ENCODE results near the gene IP6K2.
"Not testable (repeated sequence)": the region's sequence is repeated elsewhere in the genome, so short reads cannot be mapped to it uniquely, and the experiment has no call there.

The IP6K2 gene, protein sequence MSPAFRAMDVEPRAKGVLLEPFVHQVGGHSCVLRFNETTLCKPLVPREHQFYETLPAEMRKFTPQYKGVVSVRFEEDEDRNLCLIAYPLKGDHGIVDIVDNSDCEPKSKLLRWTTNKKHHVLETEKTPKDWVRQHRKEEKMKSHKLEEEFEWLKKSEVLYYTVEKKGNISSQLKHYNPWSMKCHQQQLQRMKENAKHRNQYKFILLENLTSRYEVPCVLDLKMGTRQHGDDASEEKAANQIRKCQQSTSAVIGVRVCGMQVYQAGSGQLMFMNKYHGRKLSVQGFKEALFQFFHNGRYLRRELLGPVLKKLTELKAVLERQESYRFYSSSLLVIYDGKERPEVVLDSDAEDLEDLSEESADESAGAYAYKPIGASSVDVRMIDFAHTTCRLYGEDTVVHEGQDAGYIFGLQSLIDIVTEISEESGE

DNA sequence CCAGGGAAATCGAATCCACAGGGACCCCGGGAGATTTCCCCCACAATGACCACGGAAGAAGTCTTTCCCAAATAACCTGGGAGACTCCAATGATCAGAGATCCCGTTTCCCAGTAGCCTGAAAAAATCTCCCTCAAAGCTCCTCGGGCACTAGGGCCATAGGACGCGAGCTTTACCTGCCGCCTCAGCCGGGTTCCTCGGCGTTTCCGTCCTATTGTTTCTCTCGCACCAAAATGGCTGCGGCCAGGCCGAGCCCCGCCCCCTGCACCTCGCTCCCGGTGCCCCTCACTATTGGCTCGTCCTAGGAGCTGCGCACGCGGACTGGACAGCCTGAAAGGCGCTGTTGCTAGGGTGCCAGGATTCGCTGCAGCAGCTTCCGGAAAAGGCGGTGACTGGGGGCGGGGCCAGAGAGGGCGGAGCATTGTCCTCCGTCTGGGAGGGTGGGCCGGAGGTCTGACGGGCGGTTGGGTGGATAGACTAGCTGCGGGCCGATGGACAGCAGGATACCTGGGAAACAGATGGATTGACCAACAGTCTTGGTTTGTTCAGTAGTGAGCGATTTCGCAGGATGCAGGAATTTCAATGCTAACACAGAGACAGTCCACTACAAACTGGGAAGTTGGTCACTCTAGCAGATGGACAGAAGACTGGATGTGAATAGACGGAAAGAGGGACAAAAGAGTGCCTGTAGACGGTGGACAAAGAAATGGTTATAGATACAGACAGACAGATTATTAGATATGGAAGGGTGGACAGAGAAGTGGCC is at the start of gene IP6K2:
Gene IP6K2 (minus strand): TSS at position 240 of the 765 bp plus-strand sequence. CDS start 21,930 bp downstream, outside the sequence.
- in situ Hi-C loops (cut with HindIII; ENCODE audit: low pct_ligation_motif_present, low pct_unique_long_range_greater_than_20kb, low sequenced_read_pairs) = no loop called here

DNA sequence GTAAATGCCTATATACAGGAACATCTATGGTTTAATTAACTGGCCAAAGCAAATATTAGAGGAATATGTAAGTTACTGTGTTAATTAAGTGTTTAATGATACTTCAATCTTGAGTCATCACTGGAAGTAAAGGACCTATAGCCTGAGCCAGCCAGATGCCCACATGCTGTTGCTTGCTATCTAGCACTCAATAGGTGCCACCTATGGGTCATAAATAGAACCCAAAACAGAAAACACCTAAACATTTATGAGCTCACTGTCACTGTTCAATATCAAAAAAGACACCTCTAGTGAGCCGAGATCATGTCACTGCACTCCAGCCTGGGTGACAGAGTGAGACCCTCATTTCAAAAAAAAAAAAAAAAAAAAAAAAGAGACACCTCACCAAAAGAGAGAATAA is 48.4 kb upstream of the IP6K2 start:
- DNase-seq = peak; percentile 18
- in situ Hi-C loops (cut with HindIII; ENCODE audit: low pct_ligation_motif_present, low pct_unique_long_range_greater_than_20kb, low sequenced_read_pairs) = no loop called here

More for the DNA sequence above, at the start of gene IP6K2:
- peak; percentile 96 for DNase-seq

DNA sequence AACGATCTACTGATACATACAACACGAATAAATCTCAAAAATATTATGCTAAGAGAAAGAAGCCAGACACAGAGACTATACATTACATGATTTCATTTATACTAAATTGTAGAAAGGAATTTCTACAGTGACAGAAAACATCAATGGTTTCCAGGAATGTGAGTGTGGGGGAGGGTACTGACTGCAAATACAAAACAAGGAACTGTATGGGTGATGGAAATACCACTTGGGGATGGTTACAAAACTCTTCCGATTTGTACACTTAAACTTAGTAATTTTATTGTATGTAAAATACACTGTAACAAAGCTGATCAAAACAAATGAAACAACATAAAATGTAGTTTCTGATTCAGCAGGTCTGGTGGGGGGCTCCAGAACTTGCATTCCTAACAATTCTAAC is 45.8 kb upstream of the IP6K2 start:
- DNase-seq = no peak
- in situ Hi-C loops (cut with HindIII; ENCODE audit: low pct_ligation_motif_present, low pct_unique_long_range_greater_than_20kb, low sequenced_read_pairs) = no loop called here

DNA sequence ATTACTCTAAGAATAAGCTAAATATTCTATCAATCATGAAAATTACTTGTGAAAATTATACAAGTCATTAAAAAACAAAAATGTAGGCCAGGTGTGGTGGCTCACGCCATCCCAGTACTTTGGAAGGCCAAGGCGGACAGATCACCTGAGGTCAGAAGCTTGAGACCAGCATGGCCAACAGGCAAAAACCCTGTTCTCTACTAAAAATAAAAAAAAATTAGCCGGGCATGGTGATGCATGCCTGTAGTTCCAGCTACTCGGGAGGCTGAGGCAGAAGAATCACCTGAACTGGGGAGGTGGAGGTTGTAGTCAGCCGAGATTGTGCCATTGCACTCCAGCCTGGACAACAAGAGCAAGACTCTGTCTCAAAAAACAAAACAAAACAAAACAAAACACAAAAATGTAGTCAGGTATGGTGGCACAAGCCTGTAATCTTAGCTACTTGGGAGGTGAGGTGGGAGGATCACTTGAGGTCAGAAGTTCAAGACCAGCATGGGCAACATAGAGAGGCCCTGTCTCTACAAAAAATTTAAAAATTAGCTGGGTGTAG is 43.0 kb upstream of the IP6K2 start:
- DNase-seq; in situ Hi-C loops (cut with HindIII; ENCODE audit: low pct_ligation_motif_present, low pct_unique_long_range_greater_than_20kb, low sequenced_read_pairs): not testable (repeated sequence)

DNA sequence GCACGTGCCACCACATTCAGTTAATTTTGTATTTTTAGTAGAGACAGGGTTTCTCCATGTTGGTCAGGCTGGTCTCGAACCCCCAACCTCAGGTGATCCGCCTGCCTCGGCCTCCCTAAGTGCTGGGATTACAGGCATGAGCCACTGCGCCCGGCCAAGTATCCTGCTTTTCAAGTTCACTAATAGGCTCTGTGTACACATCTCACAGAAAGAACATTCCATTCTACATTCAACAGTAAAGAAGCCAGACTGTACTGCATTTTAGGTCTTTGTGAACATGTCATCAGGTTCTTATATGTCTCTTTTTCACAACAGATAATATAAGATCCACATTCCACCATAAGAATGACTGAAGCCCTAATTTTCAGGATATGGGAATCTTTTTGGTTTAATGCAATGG is 42.5 kb upstream of the IP6K2 start:
- DNase-seq; in situ Hi-C loops (cut with HindIII; ENCODE audit: low pct_ligation_motif_present, low pct_unique_long_range_greater_than_20kb, low sequenced_read_pairs): not testable (repeated sequence)

DNA sequence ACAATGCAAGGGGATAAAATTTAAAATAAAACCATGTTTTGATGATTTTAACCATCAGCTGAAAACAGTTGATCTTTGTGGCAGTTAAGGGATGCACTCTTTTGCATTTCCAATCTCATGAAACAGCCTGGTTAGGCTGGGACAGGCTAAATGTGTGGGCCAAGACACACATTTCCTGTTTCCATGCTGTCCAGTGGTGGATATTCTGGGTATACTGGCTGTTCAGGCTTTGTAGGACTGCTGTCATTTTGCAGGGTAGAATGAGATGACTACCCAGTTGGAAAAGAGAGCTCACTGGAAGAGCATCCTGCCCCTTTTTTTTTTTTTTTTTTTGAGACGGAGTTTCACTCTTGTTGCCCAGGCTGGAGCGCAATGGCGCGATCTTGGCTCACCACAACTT is 42.0 kb upstream of the IP6K2 start:
- no peak for DNase-seq
- in situ Hi-C loops (cut with HindIII; ENCODE audit: low pct_ligation_motif_present, low pct_unique_long_range_greater_than_20kb, low sequenced_read_pairs) = no loop called here

DNA sequence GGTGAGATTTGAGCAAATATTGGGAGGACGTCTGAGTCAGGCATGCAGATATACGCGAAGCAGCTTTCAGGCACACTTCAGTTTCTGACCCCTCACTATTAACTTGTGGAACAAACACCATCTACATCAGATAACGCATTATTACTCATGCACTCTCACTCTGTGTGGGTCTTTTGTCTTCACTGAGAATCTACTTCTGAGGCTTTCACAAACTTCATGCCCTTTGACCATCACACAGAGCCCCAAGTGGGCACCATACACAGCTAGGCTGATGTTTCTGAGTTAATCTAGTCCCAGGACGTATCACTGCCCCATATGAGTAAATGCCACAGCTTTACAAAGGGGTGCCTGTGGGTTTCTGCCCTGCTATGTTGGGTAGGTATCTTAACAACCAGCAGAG is 39.6 kb upstream of the IP6K2 start:
- in situ Hi-C loops (cut with HindIII; ENCODE audit: low pct_ligation_motif_present, low pct_unique_long_range_greater_than_20kb, low sequenced_read_pairs) = no loop called here

DNA sequence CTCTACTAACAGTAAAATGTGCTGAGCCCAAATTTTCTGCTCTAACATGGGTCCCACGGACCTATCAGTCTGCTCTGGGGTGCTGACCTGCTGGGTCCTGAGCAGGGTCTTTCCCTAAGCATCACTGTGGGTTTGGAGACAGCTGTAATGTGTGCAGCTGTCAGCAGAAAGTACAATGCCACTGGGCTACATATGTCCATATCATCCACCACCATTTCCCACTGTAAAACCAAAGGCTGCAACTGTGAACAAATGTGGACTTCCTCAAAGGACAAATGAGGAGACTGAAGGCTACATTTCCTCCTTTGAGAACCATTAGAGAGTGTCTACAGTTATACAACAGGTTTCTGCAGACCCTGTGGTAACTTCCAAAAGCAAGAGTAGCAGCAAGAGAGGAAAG is 33.8 kb upstream of the IP6K2 start:
- DNase-seq = no peak
- in situ Hi-C loops (cut with HindIII; ENCODE audit: low pct_ligation_motif_present, low pct_unique_long_range_greater_than_20kb, low sequenced_read_pairs) = no loop called here

More for the DNA sequence above, 39.6 kb upstream of the IP6K2 start:
- no peak for DNase-seq

DNA sequence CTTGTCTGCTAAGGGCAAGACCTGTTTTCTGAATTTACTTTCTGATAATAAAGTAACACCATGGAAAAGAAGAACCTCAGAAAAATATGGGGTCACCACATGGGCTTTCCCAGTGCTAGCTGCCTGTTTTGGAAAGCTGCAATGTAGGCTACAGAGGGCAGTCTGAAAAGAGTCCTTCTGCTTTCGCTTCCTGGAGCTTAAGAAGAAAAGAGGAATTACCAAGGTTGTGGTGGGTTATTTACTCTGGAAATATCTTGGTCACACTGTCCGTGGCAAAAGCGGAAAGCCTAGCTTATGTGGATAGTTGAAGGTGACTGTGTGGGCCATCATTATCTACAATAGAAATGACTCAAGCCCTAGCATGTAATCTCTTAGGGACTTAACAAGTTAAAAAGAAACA is 31.7 kb upstream of the IP6K2 start:
- in situ Hi-C loops (cut with HindIII; ENCODE audit: low pct_ligation_motif_present, low pct_unique_long_range_greater_than_20kb, low sequenced_read_pairs) = no loop called here

DNA sequence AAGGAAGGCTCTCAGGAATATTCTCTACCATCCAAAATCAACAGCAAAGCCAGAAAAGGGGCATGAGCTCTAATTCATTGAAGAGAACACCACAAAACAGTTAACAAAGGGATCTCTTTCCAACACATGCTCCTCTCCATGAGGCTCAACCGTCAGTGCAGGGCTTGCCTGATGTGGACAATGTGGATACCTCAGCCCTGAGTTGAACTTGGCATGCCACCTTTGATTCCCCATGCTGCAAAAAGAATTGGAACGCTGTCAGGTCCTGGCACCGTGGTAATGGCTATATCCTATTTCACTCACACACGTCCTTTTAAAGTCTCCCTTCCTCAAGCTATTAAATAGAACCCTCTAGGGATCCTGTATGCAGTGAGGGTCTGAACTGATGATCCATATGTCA is 30.7 kb upstream of the IP6K2 start:
- DNase-seq = no peak
- in situ Hi-C loops (cut with HindIII; ENCODE audit: low pct_ligation_motif_present, low pct_unique_long_range_greater_than_20kb, low sequenced_read_pairs) = no loop called here

More for the DNA sequence above, 31.7 kb upstream of the IP6K2 start:
- no peak for DNase-seq

DNA sequence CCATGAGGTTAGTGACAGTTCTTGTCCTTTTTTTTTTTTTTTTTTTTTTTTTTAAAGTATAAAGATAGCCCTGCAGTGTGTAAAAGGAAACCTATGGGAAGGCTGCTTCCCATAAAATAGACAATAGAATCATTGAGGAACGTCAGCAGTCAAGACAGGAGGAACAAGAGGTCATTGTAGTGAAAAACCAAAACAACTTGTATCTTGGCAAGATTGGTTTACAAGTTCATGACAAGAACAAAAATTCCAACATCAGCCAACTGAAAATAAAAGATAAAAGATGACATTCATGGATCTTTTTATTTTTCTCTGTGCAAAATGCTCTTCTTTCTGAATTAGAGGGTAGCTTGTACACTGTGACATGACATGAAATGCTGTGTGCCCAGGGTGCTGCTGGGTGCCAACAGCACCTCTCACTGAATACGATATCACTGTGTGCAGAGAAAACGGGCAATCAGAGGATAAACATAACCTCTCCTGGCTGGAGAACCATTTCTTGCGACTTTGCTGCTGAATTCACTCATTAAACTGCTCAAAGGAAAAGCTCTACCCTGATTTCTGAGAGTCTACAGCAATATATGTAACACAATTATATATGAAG is 30.1 kb upstream of the IP6K2 start:
- in situ Hi-C loops (cut with HindIII; ENCODE audit: low pct_ligation_motif_present, low pct_unique_long_range_greater_than_20kb, low sequenced_read_pairs) = no loop called here
- no peak for DNase-seq

DNA sequence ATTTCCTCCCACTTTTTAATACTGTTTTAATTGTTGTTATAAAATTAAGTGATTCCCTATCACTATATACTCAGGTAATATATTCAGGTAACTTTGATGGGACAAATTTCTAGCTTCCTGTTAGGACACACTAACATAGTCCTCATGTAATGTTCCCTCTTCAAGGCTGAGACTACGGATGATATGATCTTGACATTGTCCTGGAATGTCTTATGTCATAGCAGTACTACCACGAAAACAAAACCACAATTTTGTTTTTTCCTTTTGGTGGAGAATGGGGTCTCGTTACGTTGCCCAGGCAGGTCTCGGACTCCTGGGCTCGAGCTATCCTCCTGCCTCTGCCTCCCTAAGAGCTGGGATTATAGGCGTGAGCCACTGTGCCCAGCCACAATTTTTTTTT is 26.8 kb upstream of the IP6K2 start:
- in situ Hi-C loops (cut with HindIII; ENCODE audit: low pct_ligation_motif_present, low pct_unique_long_range_greater_than_20kb, low sequenced_read_pairs) = no loop called here
- no peak for DNase-seq

DNA sequence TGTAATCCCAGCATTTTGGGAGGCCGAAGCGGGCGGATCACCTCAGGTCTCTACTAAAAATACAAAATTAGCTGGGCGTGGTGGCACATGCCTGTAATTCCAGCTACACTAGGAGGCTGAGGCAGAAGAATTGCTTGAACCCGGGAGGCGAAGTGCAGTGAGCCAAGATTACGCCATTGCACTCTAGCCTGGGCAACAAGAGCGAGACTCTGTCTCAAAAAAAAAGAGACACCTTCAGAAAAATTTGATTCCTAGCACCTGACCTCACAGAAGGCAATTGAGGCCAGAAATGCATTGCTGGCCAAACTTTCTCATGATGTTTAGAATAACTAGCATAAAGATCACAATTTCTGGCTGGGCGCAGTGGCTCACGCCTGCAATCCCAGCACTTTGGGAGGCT is 24.2 kb upstream of the IP6K2 start:
- in situ Hi-C loops (cut with HindIII; ENCODE audit: low pct_ligation_motif_present, low pct_unique_long_range_greater_than_20kb, low sequenced_read_pairs); DNase-seq: not testable (repeated sequence)

DNA sequence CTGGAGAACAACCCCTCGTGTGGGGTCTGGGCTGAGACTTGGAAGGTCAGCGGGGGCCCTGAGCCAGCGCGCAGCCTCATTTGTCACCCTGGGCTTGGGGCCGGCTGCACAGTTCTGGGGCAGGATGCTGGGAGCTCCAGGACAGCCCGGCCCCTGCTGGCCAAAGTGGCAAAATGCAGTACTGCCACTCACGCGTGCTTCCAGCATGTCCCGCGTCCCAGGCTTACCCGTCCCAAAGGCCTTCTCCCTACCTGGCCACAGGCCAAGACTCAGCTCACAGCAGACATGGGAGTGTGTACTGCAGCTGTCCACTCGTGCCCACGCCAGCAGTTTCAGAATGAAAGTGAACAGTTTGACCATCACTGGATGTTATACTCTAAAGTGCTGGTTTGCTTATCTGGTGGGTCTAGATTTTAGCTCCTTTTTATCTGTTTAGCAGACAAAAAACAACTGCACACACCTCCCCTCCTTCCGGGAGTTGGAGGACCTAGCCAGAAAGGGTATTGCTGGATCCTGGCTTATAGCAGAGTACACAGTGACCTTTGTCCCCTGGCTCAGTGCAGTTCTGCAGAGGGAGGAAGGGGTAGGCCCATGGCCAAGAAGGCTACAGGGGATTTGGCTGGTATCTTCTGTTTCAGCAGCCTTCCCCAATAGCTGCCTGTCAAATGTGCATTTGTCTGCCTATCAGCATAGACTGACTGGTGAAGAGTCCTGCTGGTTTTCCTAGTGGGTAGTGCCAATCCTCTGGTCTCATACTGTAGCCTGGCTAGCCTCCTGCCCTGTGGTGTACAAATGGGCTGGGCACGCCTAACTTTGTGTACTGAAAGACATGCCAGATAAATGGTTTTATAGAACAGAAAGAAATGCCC is 23.2 kb upstream of the IP6K2 start:
- in situ Hi-C loops (cut with HindIII; ENCODE audit: low pct_ligation_motif_present, low pct_unique_long_range_greater_than_20kb, low sequenced_read_pairs) = no loop called here
- peak; percentile 74 for DNase-seq

DNA sequence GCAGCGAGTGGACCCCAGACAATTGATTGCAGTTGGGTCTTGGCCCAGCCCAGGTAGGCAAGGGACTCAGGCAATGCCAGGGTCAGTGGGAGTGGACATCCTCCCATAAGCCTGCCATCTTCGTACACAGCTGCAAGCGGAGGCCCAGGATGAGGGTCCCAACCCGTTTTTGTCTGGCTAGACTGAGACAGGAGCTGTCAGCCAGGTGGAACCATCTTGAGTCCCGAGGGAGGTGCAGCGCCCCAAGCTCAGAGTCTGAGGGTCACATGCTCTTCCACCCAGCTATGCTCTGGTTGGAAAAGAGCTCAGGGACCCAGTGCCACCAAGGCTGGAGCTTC is 22.6 kb upstream of the IP6K2 start:
- no peak for DNase-seq
- in situ Hi-C loops (cut with HindIII; ENCODE audit: low pct_ligation_motif_present, low pct_unique_long_range_greater_than_20kb, low sequenced_read_pairs) = no loop called here

DNA sequence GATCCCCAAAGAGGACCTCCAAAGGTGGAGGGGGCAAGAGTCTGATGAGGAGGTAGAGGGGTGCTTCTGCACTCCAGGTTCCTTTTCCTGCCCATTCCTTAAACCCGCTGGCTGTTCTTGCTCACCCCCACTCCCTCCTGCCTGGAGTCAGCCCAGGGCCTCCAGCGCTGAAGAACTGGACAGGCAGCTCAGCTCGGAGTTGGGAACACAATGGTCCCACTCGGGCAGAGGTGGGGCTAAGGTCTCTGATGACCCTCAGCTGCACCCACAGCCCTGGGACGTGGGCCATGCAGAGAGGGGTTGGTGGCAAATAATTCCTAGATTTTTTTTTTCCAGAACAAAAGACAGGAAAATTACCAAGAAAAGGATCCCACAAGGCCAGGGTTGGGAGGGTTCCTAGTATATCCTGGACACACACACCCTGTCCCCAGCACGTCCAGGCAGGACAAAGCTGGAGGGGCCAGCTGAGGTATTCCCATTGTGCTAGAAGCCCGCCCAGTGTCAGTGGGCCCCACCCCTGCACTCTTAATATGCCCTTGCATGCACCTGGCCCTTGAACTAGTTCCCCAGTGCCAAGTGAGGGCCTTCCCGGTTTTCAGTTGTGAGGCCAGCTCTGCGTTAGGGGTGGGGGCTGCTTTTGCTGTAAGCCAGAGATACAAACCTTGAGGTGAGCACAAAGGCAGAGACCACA is 22.1 kb upstream of the IP6K2 start:
- in situ Hi-C loops (cut with HindIII; ENCODE audit: low pct_ligation_motif_present, low pct_unique_long_range_greater_than_20kb, low sequenced_read_pairs) = no loop called here
- DNase-seq = no peak

DNA sequence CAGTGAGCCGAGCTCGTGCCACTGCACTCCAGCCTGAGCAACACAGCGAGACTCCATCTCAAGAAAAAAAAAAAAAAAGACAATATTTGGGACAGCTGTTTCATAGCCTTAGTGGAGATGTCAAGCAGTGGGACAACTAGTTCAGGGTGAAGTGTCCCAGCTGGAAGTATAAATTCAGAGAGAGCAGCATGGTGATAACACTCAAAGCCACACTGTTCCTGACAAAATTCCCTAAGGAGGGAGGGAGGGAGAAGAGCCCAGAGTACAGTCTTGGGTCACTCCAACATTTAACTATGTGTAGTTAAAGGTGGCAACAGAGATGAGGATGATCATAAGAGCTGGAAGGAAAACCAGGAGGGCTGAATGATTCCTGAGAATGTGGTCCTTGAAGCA is 21.1 kb upstream of the IP6K2 start:
- in situ Hi-C loops (cut with HindIII; ENCODE audit: low pct_ligation_motif_present, low pct_unique_long_range_greater_than_20kb, low sequenced_read_pairs) = no loop called here
- no peak for DNase-seq

Measured in ACHN (cell line).